Dermis microvascular lymphatic vessel endothelial cell (primary cell): ENCODE measurements around the gene ATP11A. TPM values are rescaled to one million over a fixed set of nuclear protein-coding genes. Genes with fewer than 3 reads are reported as not detected.
A peak's percentile ranks its signal among the peaks of the same experiment; 100 is the strongest.
"Not testable (repeated sequence)": the region's sequence is repeated elsewhere in the genome, so short reads cannot be mapped to it uniquely, and the experiment has no call there.

Source experiments
- DNase-seq, 2 donors: peaks; one replicate each; pipeline versions ENCODE4 v3.0.0 to v3.0.0-alpha.2; 2010; ENCODE audit warnings: low read depth in 2 of 2
- total RNA-seq: library from RNA; depleted of rRNA; stranded (reverse); fragments of >200 nt; gene quantifications from 2 replicates; pipeline ENCODE4 v1.2.1, GENCODE V29; 2014

ATP11A gene
- total RNA-seq, 1 donor from 2014 or later, result 11.2 TPM

GRCh38 chr13:112877539-112877938 is 187.7 kb downstream of the ATP11A start:
- DNase-seq, result no peak

- DNase-seq, result no peak
Measured at GRCh38 chr13:112877976-112878955, 188.4 kb downstream of the ATP11A start.

- no peak for DNase-seq
Measured at GRCh38 chr13:112879283-112879833, 189.5 kb downstream of the ATP11A start.

- no peak for DNase-seq
Measured at GRCh38 chr13:112880221-112880641, 190.4 kb downstream of the ATP11A start.

GRCh38 chr13:112880976-112881540 is 191.2 kb downstream of the ATP11A start:
- DNase-seq, result no peak

GRCh38 chr13:112881656-112882554 is 192.1 kb downstream of the ATP11A start:
- no peak for DNase-seq

- DNase-seq, result no peak
Measured at GRCh38 chr13:112882555-112883024, 192.8 kb downstream of the ATP11A start.

- DNase-seq, result no peak
Measured at GRCh38 chr13:112883241-112883945, 193.6 kb downstream of the ATP11A start.

- DNase-seq, result not testable (repeated sequence)
Measured at GRCh38 chr13:112884700-112885099, 194.9 kb downstream of the ATP11A start.

GRCh38 chr13:112885242-112885781 is 195.5 kb downstream of the ATP11A start:
- no peak for DNase-seq

GRCh38 chr13:112885782-112886268 is 196.0 kb downstream of the ATP11A start:
- peak; percentile 74 to 89 for DNase-seq

GRCh38 chr13:112887151-112887550 is 197.3 kb downstream of the ATP11A start:
- no peak for DNase-seq

- DNase-seq, result no peak
Measured at GRCh38 chr13:112887557-112887991, 197.7 kb downstream of the ATP11A start.

GRCh38 chr13:112888238-112889111 is 198.6 kb downstream of the ATP11A start:
- DNase-seq, result no peak

- DNase-seq, result no peak
Measured at GRCh38 chr13:112889351-112890290, 199.8 kb downstream of the ATP11A start.

- no peak for DNase-seq
Measured at GRCh38 chr13:112890316-112891145, 200.7 kb downstream of the ATP11A start.
